ENCODE measurements around the gene LSM10.

The LSM10 gene

GRCh38 chr1:36400514-36400824 lies 2.8 kb upstream of the LSM10 start:
- H3K4me3 ChIP-seq (replicated peaks; ENCODE audit: low read depth, low read length), result no peak overlapping the region
- TF ChIP-seq CTCF (IDR thresholded peaks at IDR 0.05; ENCODE audit: low read length, missing control alignments), result no peak
- no peak for DNase-seq (ENCODE audit: low read depth)

GRCh38 chr1:36398370-36398977 lies 766 bp upstream of the LSM10 start:
- no peak for DNase-seq (ENCODE audit: low read depth)
- H3K4me3 ChIP-seq (replicated peaks; ENCODE audit: low read depth, low read length), result no peak overlapping the region
- TF ChIP-seq CTCF (IDR thresholded peaks at IDR 0.05; ENCODE audit: low read length, missing control alignments), result no peak

- DNase-seq (ENCODE audit: low read depth), result no peak
- peak overlapping the region; percentile 92 for H3K4me3 ChIP-seq (replicated peaks; ENCODE audit: low read depth, low read length)
- TF ChIP-seq CTCF (IDR thresholded peaks at IDR 0.05; ENCODE audit: low read length, missing control alignments), result no peak
These were observed 678 bp downstream of the LSM10 start for GRCh38 chr1:36397083-36397377.

- H3K4me3 ChIP-seq (replicated peaks; ENCODE audit: low read depth, low read length), result no peak overlapping the region
- no peak for TF ChIP-seq CTCF (IDR thresholded peaks at IDR 0.05; ENCODE audit: low read length, missing control alignments)
- no peak for DNase-seq (ENCODE audit: low read depth)
These were observed 1.3 kb downstream of the LSM10 start for GRCh38 chr1:36396359-36396758.

- no peak for TF ChIP-seq CTCF (IDR thresholded peaks at IDR 0.05; ENCODE audit: low read length, missing control alignments)
- H3K4me3 ChIP-seq (replicated peaks; ENCODE audit: low read depth, low read length), result no peak overlapping the region
- no peak for DNase-seq (ENCODE audit: low read depth)
These were observed 4.0 kb downstream of the LSM10 start for GRCh38 chr1:36393686-36394085.

- no peak for DNase-seq (ENCODE audit: low read depth)
- no peak overlapping the region for H3K4me3 ChIP-seq (replicated peaks; ENCODE audit: low read depth, low read length)
- no peak for TF ChIP-seq CTCF (IDR thresholded peaks at IDR 0.05; ENCODE audit: low read length, missing control alignments)
These were observed 4.9 kb downstream of the LSM10 start for GRCh38 chr1:36392836-36393235.

- TF ChIP-seq CTCF (IDR thresholded peaks at IDR 0.05; ENCODE audit: low read length, missing control alignments), result no peak
- H3K4me3 ChIP-seq (replicated peaks; ENCODE audit: low read depth, low read length), result no peak overlapping the region
- no peak for DNase-seq (ENCODE audit: low read depth)
These were observed 6.4 kb downstream of the LSM10 start for GRCh38 chr1:36391271-36391670.

Data from fibroblast of pulmonary artery (primary cell).